K562 (cell line): ENCODE results near the gene LY6G5B. TPM values are rescaled to one million over a fixed set of nuclear protein-coding genes. Genes with fewer than 3 reads are reported as not detected.

Experiments
- ATF7 ChIP-seq: fragments of 450-650 bp; IDR thresholded peaks from 2 replicates; pipeline ENCODE4 v1.7.1; 2014; ENCODE audit warnings: mild to moderate bottlenecking, moderate library complexity
- BRF2 ChIP-seq: IDR thresholded peaks from 3 replicates; pipeline ENCODE4 v1.6.1; 2011; ENCODE audit warnings: borderline replicate concordance, mild to moderate bottlenecking; ENCODE audit not compliant: insufficient read length, insufficient read depth
- CBX8 ChIP-seq: fragments of 200-600 bp; sonication (generic); IDR thresholded peaks from 2 replicates; pipeline ENCODE4 v1.6.1; 2012; ENCODE audit warnings: borderline replicate concordance, mixed run types, low read depth, mild to moderate bottlenecking, moderate library complexity, mixed read lengths, low read length, control low read depth, inconsistent platforms; ENCODE audit not compliant: poor library complexity, severe bottlenecking; ENCODE audit errors: extremely low read depth
- CEBPG ChIP-seq, 3 experiments: fragments of 200-800 bp in 1 of 3; sonication (Bioruptor generic) in 1 of 3; sonication (generic) in 1 of 3; formaldehyde crosslinking in 1 of 3; IDR thresholded peaks in 2 of 3; conservative IDR thresholded peaks in 1 of 3; 2 replicates each; pipeline versions ENCODE4 v1.6.1 to v1.8.0; 2016 to 2022; ENCODE audit warnings: missing compliant biosample characterization in 2 of 3, missing genetic modification characterization in 2 of 3, mild to moderate bottlenecking in 1 of 3, missing genetic modification reagents in 1 of 3
- DEAF1 ChIP-seq: fragments of 450-650 bp; formaldehyde crosslinking; IDR thresholded peaks from 2 replicates; pipeline ENCODE4 v1.4.0; 2020; ENCODE audit warnings: mild to moderate bottlenecking, moderate library complexity
- DMBX1 ChIP-seq: fragments of 250-450 bp; sonication (Bioruptor Pico); IDR thresholded peaks from 2 replicates; pipeline ENCODE4 v1.8.0; 2022; ENCODE audit warnings: inconsistent platforms, mild to moderate bottlenecking, moderate library complexity, borderline replicate concordance
- E2F1 ChIP-seq: sonication (generic); formaldehyde crosslinking; IDR thresholded peaks from 2 replicates; pipeline ENCODE4 v1.8.1; 2023; ENCODE audit warnings: mild to moderate bottlenecking, missing genetic modification reagents, moderate library complexity
- FOXA1 ChIP-seq: fragments of 450-650 bp; IDR thresholded peaks from 2 replicates; pipeline ENCODE4 v1.6.1; 2016; ENCODE audit warnings: mild to moderate bottlenecking, borderline replicate concordance
- HDAC2 ChIP-seq: fragments of 450-650 bp; IDR thresholded peaks from 2 replicates; pipeline ENCODE4 v1.6.1; 2016; ENCODE audit warnings: mild to moderate bottlenecking
- MCM5 ChIP-seq: fragments of 450-650 bp; IDR thresholded peaks from 2 replicates; pipeline ENCODE4 v1.6.1; 2016; ENCODE audit warnings: low read depth
- MIER1 ChIP-seq: fragments of 450-650 bp; IDR thresholded peaks from 2 replicates; pipeline ENCODE4 v1.6.1; 2016; ENCODE audit warnings: antibody characterized with exemption, mild to moderate bottlenecking, low read depth
- NELFE ChIP-seq: IDR thresholded peaks from 2 replicates; pipeline ENCODE4 v1.6.1; 2011; ENCODE audit warnings: mild to moderate bottlenecking; ENCODE audit not compliant: insufficient read depth, insufficient read length
- NEUROD1 ChIP-seq: fragments of 150-350 bp; IDR thresholded peaks from 2 replicates; pipeline ENCODE4 v1.6.1; 2014; ENCODE audit warnings: borderline replicate concordance, low read length, low read depth; ENCODE audit not compliant: partially characterized antibody
- POLR2G ChIP-seq: fragments of 200-400 bp; formaldehyde crosslinking; IDR thresholded peaks from 2 replicates; pipeline ENCODE4 v1.6.1; 2017; ENCODE audit warnings: low read depth, mild to moderate bottlenecking, antibody characterized with exemption, low read length, moderate library complexity
- RBBP5 ChIP-seq: fragments of 200-600 bp; sonication (generic); IDR thresholded peaks from 2 replicates; pipeline ENCODE4 v1.6.1; 2012; ENCODE audit warnings: borderline replicate concordance, mild to moderate bottlenecking, low read length, control low read depth, inconsistent platforms; ENCODE audit not compliant: insufficient read depth, poor library complexity, severe bottlenecking
- SMC3 ChIP-seq: conservative IDR thresholded peaks from 2 replicates; pipeline ENCODE4 v1.6.1; 2011; ENCODE audit warnings: low read depth, low read length, improper control_type of control experiment; ENCODE audit not compliant: insufficient read depth
- TAL1 ChIP-seq: fragments of 450-650 bp; IDR thresholded peaks from 2 replicates; pipeline ENCODE4 v1.6.1; 2016; ENCODE audit warnings: mild to moderate bottlenecking
- TRIM24 ChIP-seq, 2 experiments: fragments of 450-650 bp; IDR thresholded peaks; 2 replicates each; pipeline ENCODE4 v1.6.1; 2016
- polyA plus RNA-seq, 8 experiments: library from polyadenylated mRNA; depleted of rRNA in 4 of 8; stranded (reverse) in 5 of 8; unstranded in 3 of 8; fragments of >200 nt; fragmentation: Nextera tagmentation in 2 of 8; fragmentation: Illumina TruSeq in 1 of 8; extraction: Ambion mirVana in 2 of 8; extraction: Trizol in 1 of 8; gene quantifications; 2 replicates each; pipeline versions ENCODE4 v1.2.1 to v1.2.3, GENCODE V29; 2011 to 2014; ENCODE audit warnings: inconsistent platforms in 1 of 8, missing spikeins in 1 of 8
- total RNA-seq, 7 experiments: library from RNA; depleted of rRNA in 6 of 7; stranded (reverse); fragments of >200 nt in 6 of 7; fragmentation: Illumina TruSeq in 2 of 7; extraction: Trizol in 2 of 7; gene quantifications; 2 replicates each; pipeline versions ENCODE4 v1.2.1 to v1.2.3, GENCODE V29; 2011 to 2021; ENCODE audit warnings: low replicate concordance in 1 of 7
- TF ChIP-seq, protein P1 (sequence below): fragments of 450-650 bp; formaldehyde crosslinking; IDR thresholded peaks from 2 replicates; pipeline ENCODE4 v1.4.0; 2022; ENCODE audit warnings: missing genetic modification characterization
- TF ChIP-seq, protein P2 (sequence below): fragments of 450-650 bp; IDR thresholded peaks from 2 replicates; pipeline ENCODE4 v1.7.0; 2016; ENCODE audit warnings: borderline replicate concordance

The LY6G5B gene
- total and polyA plus RNA-seq, 9 of the 15 experiments (the other 6 are each of a cell fraction or from before 2014, with no cell fraction given): 6.0 to 27.0 (median 7.5) TPM

GRCh38 chr6:31686483-31686882, 16.7 kb downstream of the LY6G5B start (continued):
- TF ChIP-seq E2F1 (CRISPR knock-in tag): no peak
- no peak for TF ChIP-seq CEBPG (CRISPR knock-in tag; IDR thresholded peaks at IDR 0.05)
- no peak for TF ChIP-seq CEBPG (tag; conservative IDR thresholded peaks at IDR 0.05 in 1 of 2, IDR thresholded peaks at IDR 0.05 in 1 of 2)
- no peak for TF ChIP-seq NELFE
- no peak for TF ChIP-seq BRF2
- no peak for TF ChIP-seq ATF7
- no peak for TF ChIP-seq CBX8
- TF ChIP-seq TAL1: peak; percentile 67; the same call in 1 of the 2 replicates
- TF ChIP-seq MIER1: 0 out of 2 replicates have a peak, but pooled peaks have one; percentile 35
- TF ChIP-seq NEUROD1: peak; percentile 56
- TF ChIP-seq MCM5: no peak
- no peak for TF ChIP-seq POLR2G
- 0 out of 2 replicates have a peak, but pooled peaks have one; percentile 52 for TF ChIP-seq DMBX1 (CRISPR knock-in tag)
- 0 out of 4 replicates have a peak, but pooled peaks of 1 of the 2 experiments have one; percentile 49 for TF ChIP-seq TRIM24 (IDR thresholded peaks at IDR 0.05)
- TF ChIP-seq, protein P1, sequence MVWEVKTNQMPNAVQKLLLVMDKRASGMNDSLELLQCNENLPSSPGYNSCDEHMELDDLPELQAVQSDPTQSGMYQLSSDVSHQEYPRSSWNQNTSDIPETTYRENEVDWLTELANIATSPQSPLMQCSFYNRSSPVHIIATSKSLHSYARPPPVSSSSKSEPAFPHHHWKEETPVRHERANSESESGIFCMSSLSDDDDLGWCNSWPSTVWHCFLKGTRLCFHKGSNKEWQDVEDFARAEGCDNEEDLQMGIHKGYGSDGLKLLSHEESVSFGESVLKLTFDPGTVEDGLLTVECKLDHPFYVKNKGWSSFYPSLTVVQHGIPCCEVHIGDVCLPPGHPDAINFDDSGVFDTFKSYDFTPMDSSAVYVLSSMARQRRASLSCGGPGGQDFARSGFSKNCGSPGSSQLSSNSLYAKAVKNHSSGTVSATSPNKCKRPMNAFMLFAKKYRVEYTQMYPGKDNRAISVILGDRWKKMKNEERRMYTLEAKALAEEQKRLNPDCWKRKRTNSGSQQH (CRISPR knock-in tag): peak; percentile 45; the same call in 1 of the 2 replicates
- TF ChIP-seq RBBP5: no peak
- TF ChIP-seq HDAC2: peak; percentile 42; the same call in 1 of the 2 replicates
- TF ChIP-seq FOXA1: no peak
- 0 out of 2 replicates have a peak, but pooled peaks have one; percentile 11 for TF ChIP-seq DEAF1 (CRISPR knock-in tag)
- TF ChIP-seq SMC3: no peak
- TF ChIP-seq, protein P2, sequence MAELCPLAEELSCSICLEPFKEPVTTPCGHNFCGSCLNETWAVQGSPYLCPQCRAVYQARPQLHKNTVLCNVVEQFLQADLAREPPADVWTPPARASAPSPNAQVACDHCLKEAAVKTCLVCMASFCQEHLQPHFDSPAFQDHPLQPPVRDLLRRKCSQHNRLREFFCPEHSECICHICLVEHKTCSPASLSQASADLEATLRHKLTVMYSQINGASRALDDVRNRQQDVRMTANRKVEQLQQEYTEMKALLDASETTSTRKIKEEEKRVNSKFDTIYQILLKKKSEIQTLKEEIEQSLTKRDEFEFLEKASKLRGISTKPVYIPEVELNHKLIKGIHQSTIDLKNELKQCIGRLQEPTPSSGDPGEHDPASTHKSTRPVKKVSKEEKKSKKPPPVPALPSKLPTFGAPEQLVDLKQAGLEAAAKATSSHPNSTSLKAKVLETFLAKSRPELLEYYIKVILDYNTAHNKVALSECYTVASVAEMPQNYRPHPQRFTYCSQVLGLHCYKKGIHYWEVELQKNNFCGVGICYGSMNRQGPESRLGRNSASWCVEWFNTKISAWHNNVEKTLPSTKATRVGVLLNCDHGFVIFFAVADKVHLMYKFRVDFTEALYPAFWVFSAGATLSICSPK: no peak
